NCI-H345 (cell line): ENCODE results near the gene ULK4.
A peak's percentile ranks its signal among the peaks of the same experiment; 100 is the strongest.

ENCODE experiments used
- DNase-seq: peaks from one replicate; lab custom pipeline; 2025; lab: John Stamatoyannopoulos, UW

Gene ULK4

GRCh38 chr3:41638381-41638780 is 323.5 kb downstream of the ULK4 start:
- no peak for DNase-seq

- no peak for DNase-seq
Observed at GRCh38 chr3:41632700-41633099, 329.2 kb downstream of the ULK4 start.

GRCh38 chr3:41630708-41631107 is 331.2 kb downstream of the ULK4 start:
- peak; percentile 21 for DNase-seq

GRCh38 chr3:41629986-41630385 is 331.9 kb downstream of the ULK4 start:
- no peak for DNase-seq

GRCh38 chr3:41629072-41629471 is 332.8 kb downstream of the ULK4 start:
- no peak for DNase-seq

- DNase-seq = no peak
Observed at GRCh38 chr3:41627477-41628087, 334.3 kb downstream of the ULK4 start.

GRCh38 chr3:41612853-41613252 is 349.1 kb downstream of the ULK4 start:
- DNase-seq = no peak

GRCh38 chr3:41611008-41611407 is 350.9 kb downstream of the ULK4 start:
- no peak for DNase-seq

GRCh38 chr3:41608347-41608746 is 353.6 kb downstream of the ULK4 start:
- DNase-seq = no peak

- DNase-seq = no peak
Observed at GRCh38 chr3:41603807-41604206, 358.1 kb downstream of the ULK4 start.

GRCh38 chr3:41602121-41602520 is 359.8 kb downstream of the ULK4 start:
- no peak for DNase-seq

- DNase-seq = no peak
Observed at GRCh38 chr3:41601404-41601987, 360.4 kb downstream of the ULK4 start.

GRCh38 chr3:41600616-41601015 is 361.3 kb downstream of the ULK4 start:
- no peak for DNase-seq

GRCh38 chr3:41599127-41599484 is 362.8 kb downstream of the ULK4 start:
- DNase-seq = no peak

- DNase-seq = no peak
Observed at GRCh38 chr3:41598402-41599126, 363.3 kb downstream of the ULK4 start.

- no peak for DNase-seq
Observed at GRCh38 chr3:41593774-41594173, 368.1 kb downstream of the ULK4 start.

- DNase-seq = no peak
Observed at GRCh38 chr3:41592753-41593510, 369.0 kb downstream of the ULK4 start.

- no peak for DNase-seq
Observed at GRCh38 chr3:41583014-41583413, 378.9 kb downstream of the ULK4 start.

- DNase-seq = no peak
Observed at GRCh38 chr3:41581700-41582099, 380.2 kb downstream of the ULK4 start.

- no peak for DNase-seq
Observed at GRCh38 chr3:41580274-41580959, 381.5 kb downstream of the ULK4 start.

- no peak for DNase-seq
Observed at GRCh38 chr3:41579861-41580260, 382.0 kb downstream of the ULK4 start.

GRCh38 chr3:41578798-41579197 is 383.1 kb downstream of the ULK4 start:
- DNase-seq = no peak
